ENCODE results near the gene PRR36. TPM values are rescaled to one million over a fixed set of nuclear protein-coding genes. Genes with fewer than 3 reads are reported as not detected.

The PRR36 gene
- total RNA-seq, 1 experiment from 2014 or later: 0.26 TPM

GRCh38 chr19:7864690-7865074 is 9.5 kb downstream of the PRR36 start:
- Mint-ChIP-seq H3K36me3 (ENCODE audit: insufficient read depth, unreplicated experiment) (peaks cover 8% of the 10 kb centered on the region), H3K27me3 (ENCODE audit: insufficient read depth, unreplicated experiment) (no peaks in the 10 kb centered on the region), H3K4me3 (ENCODE audit: unreplicated experiment) (no peak overlapping the region), H3K4me1 (ENCODE audit: insufficient read depth, unreplicated experiment) (peaks cover 6% of the 10 kb centered on the region), H3K9me3 (ENCODE audit: unreplicated experiment) (no peaks in the 10 kb centered on the region), H3K27ac (ENCODE audit: low read depth, unreplicated experiment) (peak overlapping the region; percentile 67)
- intact Hi-C loops (cut with micrococcal nuclease): loop anchor here (5.0 kb wide), 1 partner anchor 58 kb away; the partner anchor contains the start of gene SNAPC2
- ChIA-PET POLR2A (interaction anchor here (0.6 kb wide), 1 partner anchor 130 kb away, joined by 3 read pairs; no protein-coding TSS in a partner anchor), CTCF (no interaction called here)
- no TSS peak for BruUV-seq (replicated peaks)
- no peak for DNase-seq (ENCODE audit: unreplicated experiment)
- no peak for TF ChIP-seq CTCF (IDR thresholded peaks at IDR 0.05; ENCODE audit: unreplicated experiment)

GRCh38 chr19:7863971-7864689 is 10.1 kb downstream of the PRR36 start:
- DNase-seq (ENCODE audit: unreplicated experiment): no peak
- H3K4me1 Mint-ChIP-seq (ENCODE audit: insufficient read depth, unreplicated experiment): peaks cover 6% of the 10 kb centered on the region
- intact Hi-C loops (cut with micrococcal nuclease): no loop called here
- H3K27me3 Mint-ChIP-seq (ENCODE audit: insufficient read depth, unreplicated experiment): no peaks in the 10 kb centered on the region
- H3K4me3 Mint-ChIP-seq (ENCODE audit: unreplicated experiment): no peak overlapping the region
- BruUV-seq (replicated peaks): no TSS peak
- peaks cover 8% of the 10 kb centered on the region for H3K36me3 Mint-ChIP-seq (ENCODE audit: insufficient read depth, unreplicated experiment)
- no peaks in the 10 kb centered on the region for H3K9me3 Mint-ChIP-seq (ENCODE audit: unreplicated experiment)
- no peak for TF ChIP-seq CTCF (IDR thresholded peaks at IDR 0.05; ENCODE audit: unreplicated experiment)
- no peak overlapping the region for H3K27ac Mint-ChIP-seq (ENCODE audit: low read depth, unreplicated experiment)
- POLR2A ChIA-PET: interaction anchor here (0.6 kb wide), 1 partner anchor 130 kb away, joined by 3 read pairs; no protein-coding TSS in a partner anchor
- CTCF ChIA-PET: interaction anchor here (0.9 kb wide), 1 partner anchor 12 kb away, joined by 3 read pairs; no protein-coding TSS in a partner anchor

- BruUV-seq (replicated peaks): no TSS peak
- POLR2A ChIA-PET: interaction anchor here (0.5 to 0.6 kb wide), 2 partner anchors 13 to 372 kb away, joined by 3 read pairs; no protein-coding TSS in a partner anchor
- no peaks in the 10 kb centered on the region for H3K27me3 Mint-ChIP-seq (ENCODE audit: insufficient read depth, unreplicated experiment)
Observed at GRCh38 chr19:7863157-7863970, 10.8 kb downstream of the PRR36 start.

More at GRCh38 chr19:7863157-7863970, 10.8 kb downstream of the PRR36 start:
- intact Hi-C loops (cut with micrococcal nuclease): no loop called here
- Mint-ChIP-seq H3K36me3 (ENCODE audit: insufficient read depth, unreplicated experiment) (peaks cover 8% of the 10 kb centered on the region), H3K4me1 (ENCODE audit: insufficient read depth, unreplicated experiment) (peaks cover 6% of the 10 kb centered on the region), H3K4me3 (ENCODE audit: unreplicated experiment) (no peak overlapping the region), H3K9me3 (ENCODE audit: unreplicated experiment) (no peaks in the 10 kb centered on the region), H3K27ac (ENCODE audit: low read depth, unreplicated experiment) (no peak overlapping the region)
- CTCF ChIA-PET: interaction anchor here (0.9 kb wide), 1 partner anchor 11 kb away, joined by 3 read pairs; no protein-coding TSS in a partner anchor
- TF ChIP-seq CTCF (IDR thresholded peaks at IDR 0.05; ENCODE audit: unreplicated experiment): no peak
- DNase-seq (ENCODE audit: unreplicated experiment): no peak
